ENCODE results near the gene PTPMT1.
A peak's percentile ranks its signal among the peaks of the same experiment; 100 is the strongest.

The PTPMT1 gene

GRCh38 chr11:47607380-47607779, 42.0 kb downstream of the PTPMT1 start:
- no peak for DNase-seq (ENCODE audit: low spot score)

- DNase-seq (ENCODE audit: low spot score), result no peak
These were observed 44.3 kb downstream of the PTPMT1 start for GRCh38 chr11:47609675-47610074.

GRCh38 chr11:47611348-47611794, 46.0 kb downstream of the PTPMT1 start:
- DNase-seq (ENCODE audit: low spot score), result no peak

GRCh38 chr11:47615249-47615648, 49.9 kb downstream of the PTPMT1 start:
- no peak for DNase-seq (ENCODE audit: low spot score)

GRCh38 chr11:47616726-47617416, 51.5 kb downstream of the PTPMT1 start:
- peak; percentile 66 for DNase-seq (ENCODE audit: low spot score)

- no peak for DNase-seq (ENCODE audit: low spot score)
These were observed 52.0 kb downstream of the PTPMT1 start for GRCh38 chr11:47617417-47617809.

- DNase-seq (ENCODE audit: low spot score), result no peak
These were observed 55.5 kb downstream of the PTPMT1 start for GRCh38 chr11:47620836-47621378.
